Kidney (tissue), 14 donors: Measurements from ENCODE around the gene C1orf21. TPM values are rescaled to one million over a fixed set of nuclear protein-coding genes. Genes with fewer than 3 reads are reported as not detected.

Experiments used
- DNase-seq, 5 donors: peaks; one replicate each; pipeline ENCODE4 v3.0.0-alpha.2; 2013 to 2020
- FAIRE-seq: peaks from 2 replicates; lab custom pipeline; 2012; peaks lifted over from hg19 to GRCh38; lab: Jason Lieb, UNC
- H3K27ac ChIP-seq, 2 donors: one replicate each; pipeline ENCODE4 v1.7.0; 2013; ENCODE audit warnings: low read depth in 2 of 2, low read length in 2 of 2, inconsistent platforms in 1 of 2
- H3K27me3 ChIP-seq: one replicate; pipeline ENCODE4 v1.7.1; 2013; ENCODE audit warnings: low read length, inconsistent platforms; ENCODE audit not compliant: control insufficient read depth, insufficient read depth
- H3K36me3 ChIP-seq, 3 donors: one replicate each; pipeline versions ENCODE4 v1.7.0 to v1.7.1; 2013; ENCODE audit warnings: low read length in 3 of 3, control low read depth in 1 of 3, inconsistent platforms in 1 of 3; ENCODE audit not compliant: insufficient read depth in 3 of 3, control insufficient read depth in 2 of 3
- H3K4me1 ChIP-seq, 3 donors: one replicate each; pipeline versions ENCODE4 v1.7.0 to v1.7.1; 2013; ENCODE audit warnings: low read length in 3 of 3, inconsistent platforms in 1 of 3, low read depth in 1 of 3; ENCODE audit not compliant: control insufficient read depth in 2 of 3, insufficient read depth in 2 of 3
- H3K4me3 ChIP-seq, 3 donors: one replicate each; pipeline versions ENCODE4 v1.7.0 to v1.8.1; 2013; ENCODE audit warnings: low read length in 3 of 3, control low read depth in 1 of 3, inconsistent platforms in 1 of 3
- H3K9ac ChIP-seq, 3 donors: one replicate each; pipeline versions ENCODE4 v1.7.0 to v1.7.1; 2013; ENCODE audit warnings: low read length in 3 of 3, control low read depth in 1 of 3, inconsistent platforms in 1 of 3
- H3K9me3 ChIP-seq, 3 donors: one replicate each; pipeline versions ENCODE4 v1.7.0 to v1.7.1; 2013; ENCODE audit warnings: low read length in 3 of 3, control low read depth in 1 of 3, inconsistent platforms in 1 of 3; ENCODE audit not compliant: control insufficient read depth in 2 of 3, insufficient read depth in 1 of 3
- CTCF ChIP-seq: IDR thresholded peaks from 3 replicates; pipeline ENCODE4 v1.5.1; 2012; ENCODE audit warnings: mild to moderate bottlenecking, moderate library complexity, borderline replicate concordance; ENCODE audit not compliant: insufficient read depth; ENCODE audit errors: extremely low read depth
- intact Hi-C: fragments of 100-400 bp; cut with DNase I; formaldehyde crosslinking; loops from one replicate; pipeline ENCODE4 v1.11.1; 2022
- polyA plus RNA-seq: library from polyadenylated mRNA; stranded (reverse); fragments of 350-450 nt; fragmentation: Illumina TruSeq; extraction: RNeasy Lipid Tissue Mini Kit (QIAGEN cat#74804); gene quantifications from one replicate; pipeline ENCODE4 v1.2.3, GENCODE V29; 2014; ENCODE audit warnings: low read depth, low replicate concordance; ENCODE audit not compliant: insufficient read depth
- total RNA-seq: library from RNA; stranded (reverse); fragmentation: NEBNext Ultra II Directional; extraction: Animal tissue kit (Norgen Biotek cat#: 25700); gene quantifications from one replicate; pipeline ENCODE4 v1.2.1, GENCODE V29; 2021
- donor health status: control.
- donor health status: control.
- donor health status: control.
- donor health status: control.
- donor health status: control.
- donor health status: DM: yes; HTN: yes; CAD: no.
- donor health status: Normal renal cell carcinoma (clear cell type).

Gene C1orf21
- total and polyA plus RNA-seq, 2 donors from 2014 or later, result 18.3 to 18.6 TPM

GRCh38 chr1:184497959-184498723 is 111.3 kb downstream of the C1orf21 start:
- DNase-seq, result no peak

GRCh38 chr1:184499616-184500015 is 112.8 kb downstream of the C1orf21 start:
- Histone ChIP-seq H3K36me3 (no peaks in the 10 kb centered on the region), H3K9me3 (no peaks in the 10 kb centered on the region), H3K4me1 (no peaks in the 10 kb centered on the region), H3K27me3 (no peaks in the 10 kb centered on the region), H3K27ac (no peak overlapping the region), H3K9ac (no peak overlapping the region), H3K4me3 (no peak overlapping the region)
- no peak for FAIRE-seq
- intact Hi-C loops, result no loop called here
- TF ChIP-seq CTCF, result no peak
- DNase-seq, result no peak

More at GRCh38 chr1:184497959-184498723, 111.3 kb downstream of the C1orf21 start:
- TF ChIP-seq CTCF, result no peak
- no peaks in the 10 kb centered on the region for H3K36me3 ChIP-seq
- H3K27ac ChIP-seq, result no peak overlapping the region
- FAIRE-seq, result no peak
- no peak overlapping the region for H3K4me3 ChIP-seq
- intact Hi-C loops, result no loop called here
- H3K9ac ChIP-seq, result no peak overlapping the region
- no peaks in the 10 kb centered on the region for H3K4me1 ChIP-seq
- H3K27me3 ChIP-seq, result no peaks in the 10 kb centered on the region
- H3K9me3 ChIP-seq, result no peaks in the 10 kb centered on the region

- H3K9me3 ChIP-seq, result no peaks in the 10 kb centered on the region
- H3K4me1 ChIP-seq, result no peaks in the 10 kb centered on the region
- H3K36me3 ChIP-seq, result no peaks in the 10 kb centered on the region
- DNase-seq (no peak), FAIRE-seq (no peak)
- no peak overlapping the region for H3K27ac ChIP-seq
- no peak for TF ChIP-seq CTCF
- no peak overlapping the region for H3K9ac ChIP-seq
- no peaks in the 10 kb centered on the region for H3K27me3 ChIP-seq
- H3K4me3 ChIP-seq, result no peak overlapping the region
- intact Hi-C loops, result no loop called here
Observed at GRCh38 chr1:184502161-184502560, 115.3 kb downstream of the C1orf21 start.
